Measurements from ENCODE around the gene TAF10.

GRCh38 chr11:6615046-6615445 lies 3.0 kb upstream of the TAF10 start:
- TF ChIP-seq CTCF (IDR thresholded peaks at IDR 0.05; ENCODE audit: insufficient read depth, low read length) (no peak), POLR2AphosphoS5 (IDR thresholded peaks at IDR 0.05; ENCODE audit: low read depth) (no peak), GABPA (IDR thresholded peaks at IDR 0.05; ENCODE audit: low read depth) (no peak), SPI1 (IDR thresholded peaks at IDR 0.05; ENCODE audit: borderline replicate concordance, low read depth) (no peak), REST (IDR thresholded peaks at IDR 0.05; ENCODE audit: insufficient replicate concordance, low read depth) (no peak)
